Esophagus muscularis mucosa (tissue), 4 donors: Measurements from ENCODE around the gene CCDC40.

ENCODE experiments used
- EP300 ChIP-seq: sonication (generic); formaldehyde crosslinking; IDR thresholded peaks from one replicate; pipeline ENCODE4 v1.6.1; 2017; ENCODE audit warnings: antibody characterized with exemption
- POLR2A ChIP-seq: fragments of 450-650 bp; IDR thresholded peaks from one replicate; pipeline ENCODE4 v1.6.1; 2017; ENCODE audit warnings: antibody characterized with exemption, moderate library complexity, mild to moderate bottlenecking, low read depth
- POLR2AphosphoS5 ChIP-seq, 2 donors: sonication (generic); formaldehyde crosslinking; IDR thresholded peaks; one replicate each; pipeline ENCODE4 v1.6.1; 2017; ENCODE audit warnings: antibody characterized with exemption in 2 of 2
- TF ChIP-seq, protein P1 (sequence below), 3 experiments: fragments of 200-600 bp in 2 of 3; fragments of 450-650 bp in 1 of 3; sonication (generic) in 2 of 3; IDR thresholded peaks; one replicate each; pipeline ENCODE4 v1.5.1; 2017 to 2019; ENCODE audit warnings: antibody characterized with exemption in 3 of 3, mild to moderate bottlenecking in 2 of 3, moderate library complexity in 1 of 3

DNA sequence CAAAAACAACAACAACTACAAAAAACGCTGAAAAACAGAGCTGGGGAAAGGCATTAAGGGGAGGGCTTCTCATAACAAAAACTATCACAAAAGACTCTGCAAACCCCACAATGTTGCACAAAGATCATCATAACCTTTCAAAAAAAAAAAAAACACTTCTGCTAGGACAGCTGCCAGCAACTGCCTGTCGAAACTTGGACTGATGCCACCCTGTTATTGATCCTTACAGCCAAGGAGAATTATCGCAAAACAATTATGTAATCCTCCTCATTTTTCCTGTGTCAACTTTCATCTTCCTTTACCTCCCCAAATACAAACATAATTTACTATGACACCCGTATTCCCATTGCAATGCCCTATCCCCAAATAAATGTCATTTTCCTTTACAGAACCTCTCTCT, 9.3 kb downstream of the CCDC40 start:
- TF ChIP-seq POLR2A (no peak), POLR2AphosphoS5 (IDR thresholded peaks at IDR 0.05) (no peak), EP300 (no peak)
- TF ChIP-seq, protein P1, sequence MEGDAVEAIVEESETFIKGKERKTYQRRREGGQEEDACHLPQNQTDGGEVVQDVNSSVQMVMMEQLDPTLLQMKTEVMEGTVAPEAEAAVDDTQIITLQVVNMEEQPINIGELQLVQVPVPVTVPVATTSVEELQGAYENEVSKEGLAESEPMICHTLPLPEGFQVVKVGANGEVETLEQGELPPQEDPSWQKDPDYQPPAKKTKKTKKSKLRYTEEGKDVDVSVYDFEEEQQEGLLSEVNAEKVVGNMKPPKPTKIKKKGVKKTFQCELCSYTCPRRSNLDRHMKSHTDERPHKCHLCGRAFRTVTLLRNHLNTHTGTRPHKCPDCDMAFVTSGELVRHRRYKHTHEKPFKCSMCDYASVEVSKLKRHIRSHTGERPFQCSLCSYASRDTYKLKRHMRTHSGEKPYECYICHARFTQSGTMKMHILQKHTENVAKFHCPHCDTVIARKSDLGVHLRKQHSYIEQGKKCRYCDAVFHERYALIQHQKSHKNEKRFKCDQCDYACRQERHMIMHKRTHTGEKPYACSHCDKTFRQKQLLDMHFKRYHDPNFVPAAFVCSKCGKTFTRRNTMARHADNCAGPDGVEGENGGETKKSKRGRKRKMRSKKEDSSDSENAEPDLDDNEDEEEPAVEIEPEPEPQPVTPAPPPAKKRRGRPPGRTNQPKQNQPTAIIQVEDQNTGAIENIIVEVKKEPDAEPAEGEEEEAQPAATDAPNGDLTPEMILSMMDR (IDR thresholded peaks at IDR 0.05), result no peak
